Keratinocyte (primary cell): ENCODE results near the gene MYRFL. TPM values are rescaled to one million over a fixed set of nuclear protein-coding genes. Genes with fewer than 3 reads are reported as not detected.

ENCODE experiments used
- DNase-seq: peaks from one replicate; pipeline ENCODE4 v3.0.0-alpha.2; 2011; ENCODE audit warnings: low read depth, missing footprints, low spot score
- FAIRE-seq: peaks from 2 replicates; lab custom pipeline; 2011; peaks lifted over from hg19 to GRCh38; lab: Jason Lieb, UNC
- H2AFZ ChIP-seq: 2 replicates; pipeline ENCODE4 v1.6.0; 2012; ENCODE audit warnings: low read length, control low read depth, inconsistent platforms; ENCODE audit not compliant: control insufficient read depth
- H3K27ac ChIP-seq: 2 replicates; pipeline ENCODE4 v1.5.1; 2011; ENCODE audit warnings: low read length; ENCODE audit not compliant: control insufficient read depth, insufficient read depth
- H3K27me3 ChIP-seq: 3 replicates; pipeline ENCODE4 v1.6.0; 2011; ENCODE audit warnings: low read length; ENCODE audit not compliant: control insufficient read depth, insufficient read depth; ENCODE audit errors: extremely low read depth
- H3K36me3 ChIP-seq, 2 experiments: 2 replicates in 1 of 2; 3 replicates in 1 of 2; pipeline ENCODE4 v1.5.1; 2011; ENCODE audit warnings: low read length in 2 of 2, mild to moderate bottlenecking in 1 of 2; ENCODE audit not compliant: control insufficient read depth in 2 of 2, insufficient read depth in 2 of 2; ENCODE audit errors: extremely low read depth in 1 of 2
- H3K4me1 ChIP-seq: 3 replicates; pipeline ENCODE4 v1.5.1; 2011; ENCODE audit warnings: low read length; ENCODE audit not compliant: control insufficient read depth, insufficient read depth; ENCODE audit errors: extremely low read depth
- H3K4me2 ChIP-seq: 3 replicates; pipeline ENCODE4 v1.6.0; 2011; ENCODE audit warnings: low read depth, low read length; ENCODE audit not compliant: control insufficient read depth, insufficient read depth; ENCODE audit errors: extremely low read depth
- H3K4me3 ChIP-seq, 3 experiments: fragments of 200-600 bp in 1 of 3; sonication (generic) in 1 of 3; 2 replicates in 2 of 3; 3 replicates in 1 of 3; pipeline ENCODE4 v1.5.1; 2011 to 2016; ENCODE audit warnings: low read length in 3 of 3, mild to moderate bottlenecking in 3 of 3, control low read depth in 2 of 3, inconsistent platforms in 1 of 3, low read depth in 1 of 3, mixed read lengths in 1 of 3, mixed run types in 1 of 3, moderate library complexity in 1 of 3; ENCODE audit not compliant: control insufficient read depth in 2 of 3, insufficient read depth in 2 of 3; ENCODE audit errors: extremely low read depth in 1 of 3
- H3K79me2 ChIP-seq: 2 replicates; pipeline ENCODE4 v1.6.0; 2012; ENCODE audit warnings: low read length; ENCODE audit not compliant: control insufficient read depth, insufficient read depth
- H3K9ac ChIP-seq: 3 replicates; pipeline ENCODE4 v1.6.0; 2011; ENCODE audit warnings: low read length; ENCODE audit not compliant: control insufficient read depth, insufficient read depth; ENCODE audit errors: extremely low read depth
- H3K9me1 ChIP-seq: 3 replicates; pipeline ENCODE4 v1.6.0; 2011; ENCODE audit warnings: low read length; ENCODE audit not compliant: control insufficient read depth, insufficient read depth; ENCODE audit errors: extremely low read depth
- H3K9me3 ChIP-seq: 2 replicates; pipeline ENCODE4 v1.5.1; 2012; ENCODE audit warnings: low read depth, low read length; ENCODE audit not compliant: control insufficient read depth
- H4K20me1 ChIP-seq: 3 replicates; pipeline ENCODE4 v1.6.0; 2011; ENCODE audit warnings: low read length; ENCODE audit not compliant: control insufficient read depth, insufficient read depth; ENCODE audit errors: extremely low read depth
- EZH2 ChIP-seq: IDR thresholded peaks from one replicate; pipeline ENCODE4 v1.6.1; 2012; ENCODE audit warnings: inconsistent platforms, mild to moderate bottlenecking, low read length, moderate library complexity
- dilution Hi-C: fragments of 300-500 bp; cut with MboI; formaldehyde crosslinking; loops from one replicate; pipeline ENCODE4 v1.7.0; 2020; ENCODE audit warnings: low sequenced_read_pairs; ENCODE audit not compliant: extremely low pct_ligation_motif_present
- polyA plus RNA-seq, 5 experiments: library from polyadenylated mRNA; depleted of rRNA in 3 of 5; stranded (reverse) in 3 of 5; stranded (forward) in 1 of 5; unstranded in 1 of 5; fragments of >200 nt; gene quantifications; 1 replicate in 1 of 5; 2 replicates in 3 of 5; 3 replicates in 1 of 5; pipeline versions ENCODE4 v1.2.1 to v1.2.3, GENCODE V29; 2011 to 2012; ENCODE audit warnings: missing spikeins in 2 of 5, low read depth in 1 of 5, low replicate concordance in 1 of 5
- TF ChIP-seq, protein P1 (sequence below), 3 experiments: IDR thresholded peaks in 1 of 3; conservative IDR thresholded peaks in 1 of 3; optimal IDR thresholded peaks in 1 of 3; 2 replicates in 2 of 3; 3 replicates in 1 of 3; pipeline versions ENCODE3 to v1.5.1; 2011; ENCODE audit warnings: low read length in 3 of 3, mild to moderate bottlenecking in 3 of 3, moderate library complexity in 2 of 3, control low read depth in 1 of 3, inconsistent platforms in 1 of 3; ENCODE audit not compliant: insufficient read depth in 2 of 3; ENCODE audit errors: extremely low read depth in 1 of 3

The MYRFL gene
- polyA plus RNA-seq, 1 donor (not counting 4 experiments of a cell fraction or from before 2014, with no cell fraction given), result 0.39 TPM

DNA sequence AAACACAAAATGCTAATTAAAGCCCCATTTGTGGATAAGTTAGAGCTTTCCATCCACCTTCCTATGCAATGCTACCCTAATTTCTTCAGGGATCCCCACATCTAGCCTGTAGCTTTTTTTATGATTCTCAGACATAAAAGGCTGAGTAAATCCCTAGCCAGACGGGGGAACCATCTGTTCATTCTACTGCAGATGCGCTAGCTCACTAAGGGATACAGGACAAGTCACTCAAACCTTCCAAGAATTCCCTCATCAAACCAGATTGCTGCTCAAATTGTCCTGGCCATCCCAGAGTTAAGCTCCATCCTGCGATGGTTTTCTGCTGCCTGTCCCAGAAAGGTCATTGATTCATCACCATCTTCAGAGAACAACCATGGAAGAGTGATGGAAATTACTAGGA is 56.7 kb downstream of the MYRFL start:
- Histone ChIP-seq H3K27me3 (no peaks in the 10 kb centered on the region), H3K9ac (no peak overlapping the region), H3K9me3 (no peaks in the 10 kb centered on the region), H3K27ac (no peak overlapping the region), H3K4me2 (no peak overlapping the region), H4K20me1 (no peaks in the 10 kb centered on the region), H3K36me3 (no peaks in the 10 kb centered on the region), H3K79me2 (no peaks in the 10 kb centered on the region), H3K9me1 (no peaks in the 10 kb centered on the region), H2AFZ (no peak overlapping the region), H3K4me3 (no peak overlapping the region), H3K4me1 (peaks cover 4% of the 10 kb centered on the region)
- DNase-seq, result no peak
- TF ChIP-seq, protein P1, sequence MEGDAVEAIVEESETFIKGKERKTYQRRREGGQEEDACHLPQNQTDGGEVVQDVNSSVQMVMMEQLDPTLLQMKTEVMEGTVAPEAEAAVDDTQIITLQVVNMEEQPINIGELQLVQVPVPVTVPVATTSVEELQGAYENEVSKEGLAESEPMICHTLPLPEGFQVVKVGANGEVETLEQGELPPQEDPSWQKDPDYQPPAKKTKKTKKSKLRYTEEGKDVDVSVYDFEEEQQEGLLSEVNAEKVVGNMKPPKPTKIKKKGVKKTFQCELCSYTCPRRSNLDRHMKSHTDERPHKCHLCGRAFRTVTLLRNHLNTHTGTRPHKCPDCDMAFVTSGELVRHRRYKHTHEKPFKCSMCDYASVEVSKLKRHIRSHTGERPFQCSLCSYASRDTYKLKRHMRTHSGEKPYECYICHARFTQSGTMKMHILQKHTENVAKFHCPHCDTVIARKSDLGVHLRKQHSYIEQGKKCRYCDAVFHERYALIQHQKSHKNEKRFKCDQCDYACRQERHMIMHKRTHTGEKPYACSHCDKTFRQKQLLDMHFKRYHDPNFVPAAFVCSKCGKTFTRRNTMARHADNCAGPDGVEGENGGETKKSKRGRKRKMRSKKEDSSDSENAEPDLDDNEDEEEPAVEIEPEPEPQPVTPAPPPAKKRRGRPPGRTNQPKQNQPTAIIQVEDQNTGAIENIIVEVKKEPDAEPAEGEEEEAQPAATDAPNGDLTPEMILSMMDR (optimal IDR thresholded peaks at IDR 0.05 in 1 of 3, IDR thresholded peaks at IDR 0.05 in 1 of 3, conservative IDR thresholded peaks at IDR 0.05 in 1 of 3; ENCODE audit: extremely low read depth in 1 of 3, insufficient read depth in 2 of 3, low read length in 3 of 3), result no peak
- TF ChIP-seq EZH2, result no peak
- dilution Hi-C loops, result no loop called here
- no peak for FAIRE-seq

DNA sequence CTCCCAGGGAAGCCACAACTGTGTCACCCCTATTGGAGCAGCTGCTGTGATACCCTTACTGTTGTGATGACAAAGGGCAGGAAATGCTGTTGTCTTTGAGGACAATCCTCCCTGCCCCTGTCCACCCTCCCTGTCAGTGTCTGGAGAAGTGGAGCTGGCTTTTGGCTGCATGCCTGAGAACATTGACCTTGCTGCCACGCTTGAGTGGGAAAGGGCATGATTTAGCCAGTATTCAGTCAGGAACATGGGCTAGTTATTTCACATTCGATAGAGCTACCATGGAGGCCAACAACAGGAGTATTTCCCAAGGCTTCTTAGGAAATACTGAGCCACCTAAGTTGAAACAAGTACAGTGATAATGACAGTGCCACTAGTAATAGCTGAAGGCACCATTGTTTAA is 59.4 kb downstream of the MYRFL start:
- TF ChIP-seq EZH2, result no peak
- TF ChIP-seq, protein P1 (optimal IDR thresholded peaks at IDR 0.05 in 1 of 3, IDR thresholded peaks at IDR 0.05 in 1 of 3, conservative IDR thresholded peaks at IDR 0.05 in 1 of 3; ENCODE audit: extremely low read depth in 1 of 3, insufficient read depth in 2 of 3, low read length in 3 of 3), result no peak
- FAIRE-seq (no peak), DNase-seq (no peak)
- Histone ChIP-seq H2AFZ (no peak overlapping the region), H3K27ac (no peak overlapping the region), H3K4me3 (no peak overlapping the region), H3K9me3 (no peaks in the 10 kb centered on the region), H3K27me3 (no peaks in the 10 kb centered on the region), H3K36me3 (no peaks in the 10 kb centered on the region), H3K4me2 (no peak overlapping the region), H3K9ac (no peak overlapping the region), H3K9me1 (no peaks in the 10 kb centered on the region), H4K20me1 (no peaks in the 10 kb centered on the region), H3K4me1 (no peaks in the 10 kb centered on the region), H3K79me2 (no peaks in the 10 kb centered on the region)
- dilution Hi-C loops, result no loop called here
